Kidney epithelial cell (primary cell): ENCODE data around the gene NDUFB11. TPM values are rescaled to one million over a fixed set of nuclear protein-coding genes. Genes with fewer than 3 reads are reported as not detected.
"Not testable (repeated sequence)": the region's sequence is repeated elsewhere in the genome, so short reads cannot be mapped to it uniquely, and the experiment has no call there.

ENCODE experiments used
- DNase-seq: peaks from one replicate; pipeline ENCODE4 v3.0.0-alpha.2; 2010; ENCODE audit warnings: low read depth
- H3K27me3 ChIP-seq: 2 replicates; pipeline ENCODE4 v1.6.0; 2011; ENCODE audit warnings: low read length; ENCODE audit not compliant: control insufficient read depth, insufficient read depth
- H3K36me3 ChIP-seq: 2 replicates; pipeline ENCODE4 v1.5.1; 2011; ENCODE audit warnings: low read length; ENCODE audit not compliant: control insufficient read depth, insufficient read depth
- H3K4me3 ChIP-seq: 2 replicates; pipeline ENCODE4 v1.5.1; 2011; ENCODE audit warnings: low read depth, mild to moderate bottlenecking, control low read depth, low read length
- CTCF ChIP-seq: IDR thresholded peaks from 2 replicates; pipeline ENCODE4 v1.5.1; 2011; ENCODE audit warnings: mild to moderate bottlenecking, moderate library complexity, low read length, control low read depth, inconsistent platforms; ENCODE audit not compliant: insufficient read depth, poor library complexity, severe bottlenecking
- total RNA-seq: library from RNA; depleted of rRNA; stranded (reverse); fragments of >200 nt; gene quantifications from 2 replicates; pipeline ENCODE4 v1.2.3, GENCODE V29; 2015

Gene NDUFB11
- total RNA-seq, 1 donor from 2014 or later = 46.2 TPM

GRCh38 chrX:47112316-47112954, 32.1 kb downstream of the NDUFB11 start:
- H3K4me3 ChIP-seq = no peak overlapping the region

GRCh38 chrX:47110936-47111615, 33.4 kb downstream of the NDUFB11 start:
- H3K4me3 ChIP-seq, H3K27me3 ChIP-seq, H3K36me3 ChIP-seq, DNase-seq: not testable (repeated sequence)

More at GRCh38 chrX:47112316-47112954, 32.1 kb downstream of the NDUFB11 start:
- TF ChIP-seq CTCF = no peak
- H3K36me3 ChIP-seq = no peaks in the 10 kb centered on the region
- no peaks in the 10 kb centered on the region for H3K27me3 ChIP-seq
- no peak for DNase-seq

- H3K4me3 ChIP-seq = no peak overlapping the region
- TF ChIP-seq CTCF = no peak
- DNase-seq = no peak
- H3K27me3 ChIP-seq = no peaks in the 10 kb centered on the region
- H3K36me3 ChIP-seq = no peaks in the 10 kb centered on the region
Observed at GRCh38 chrX:47101206-47101605, 43.3 kb downstream of the NDUFB11 start.

- Histone ChIP-seq H3K27me3 (no peaks in the 10 kb centered on the region), H3K36me3 (no peaks in the 10 kb centered on the region), H3K4me3 (no peak overlapping the region)
- no peak for DNase-seq
- TF ChIP-seq CTCF = no peak
Observed at GRCh38 chrX:47098338-47099094, 46.0 kb downstream of the NDUFB11 start.

- TF ChIP-seq CTCF = no peak
- Histone ChIP-seq H3K27me3 (no peaks in the 10 kb centered on the region), H3K4me3 (no peak overlapping the region), H3K36me3 (no peaks in the 10 kb centered on the region)
- DNase-seq = no peak
Observed at GRCh38 chrX:47097018-47097417, 47.5 kb downstream of the NDUFB11 start.

GRCh38 chrX:47093860-47094259, 50.6 kb downstream of the NDUFB11 start:
- no peak for TF ChIP-seq CTCF
- H3K36me3 ChIP-seq = no peaks in the 10 kb centered on the region
- no peak overlapping the region for H3K4me3 ChIP-seq
- no peak for DNase-seq
- no peaks in the 10 kb centered on the region for H3K27me3 ChIP-seq
